ENCODE measurements around the gene PTH1R. TPM values are rescaled to one million over a fixed set of nuclear protein-coding genes. Genes with fewer than 3 reads are reported as not detected.

Gene PTH1R
- total and polyA plus RNA-seq, 10 of the 15 experiments (the other 5 are each of a cell fraction or from before 2014, with no cell fraction given), result not detected

DNA sequence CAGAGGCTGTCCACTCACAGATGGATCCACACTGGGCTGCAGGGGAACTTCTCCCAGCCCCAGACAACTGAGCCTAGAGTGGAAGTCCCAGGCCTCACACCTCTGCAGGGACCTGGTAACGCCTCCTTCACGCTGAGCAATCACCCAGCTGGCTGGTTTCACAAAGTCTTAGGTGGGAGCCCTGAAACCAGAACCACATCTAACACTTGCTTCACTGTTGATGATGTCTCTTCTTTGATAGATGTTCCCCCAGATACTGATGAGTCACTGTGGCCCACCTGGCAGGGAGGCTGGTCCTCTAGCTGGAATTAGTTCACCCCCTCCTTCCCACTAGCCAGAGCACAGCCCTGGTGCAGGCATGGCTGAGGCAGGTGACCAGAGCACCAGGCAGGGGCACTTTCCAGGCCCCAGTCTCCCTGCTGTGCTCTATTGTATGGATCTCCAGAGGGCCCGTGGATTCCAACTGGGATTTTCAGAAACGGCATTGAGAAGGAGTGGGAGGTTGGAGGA lies 47.8 kb upstream of the PTH1R start (continued):
- TF ChIP-seq, protein P1, sequence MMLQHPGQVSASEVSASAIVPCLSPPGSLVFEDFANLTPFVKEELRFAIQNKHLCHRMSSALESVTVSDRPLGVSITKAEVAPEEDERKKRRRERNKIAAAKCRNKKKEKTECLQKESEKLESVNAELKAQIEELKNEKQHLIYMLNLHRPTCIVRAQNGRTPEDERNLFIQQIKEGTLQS (IDR thresholded peaks at IDR 0.05; ENCODE audit: borderline replicate concordance, extremely low read depth, low read depth, low read length), result no peak
- TF ChIP-seq CEBPB (IDR thresholded peaks at IDR 0.05; ENCODE audit: borderline replicate concordance in 1 of 2, low read depth in 2 of 2, low read length in 2 of 2) (no peak), HDGF (IDR thresholded peaks at IDR 0.05) (no peak), ZNF207 (IDR thresholded peaks at IDR 0.05; ENCODE audit: borderline replicate concordance) (no peak), EP300 (IDR thresholded peaks at IDR 0.05; ENCODE audit: borderline replicate concordance in 1 of 2, control insufficient read depth in 1 of 2, low read depth in 2 of 2, low read length in 2 of 2) (no peak), STAT1 (conservative IDR thresholded peaks at IDR 0.05) (no peak), KLF5 (IDR thresholded peaks at IDR 0.05; ENCODE audit: partially characterized antibody) (no peak), NRF1 (conservative IDR thresholded peaks at IDR 0.05; ENCODE audit: low read depth, low read length) (no peak), POLR2A (IDR thresholded peaks at IDR 0.05; ENCODE audit: low read depth, low read length) (no peak), SUPT20H (IDR thresholded peaks at IDR 0.05; ENCODE audit: borderline replicate concordance, control insufficient read depth, low read depth, low read length) (no peak), NR2C1 (IDR thresholded peaks at IDR 0.05) (no peak), CBX5 (IDR thresholded peaks at IDR 0.05; ENCODE audit: low read depth) (peak; percentile 64; the same call in 1 of the 2 replicates), ATF7 (IDR thresholded peaks at IDR 0.05; ENCODE audit: low read depth) (peak; percentile 81), BCL11A (IDR thresholded peaks at IDR 0.05; ENCODE audit: low read depth, low read length) (no peak), BMI1 (IDR thresholded peaks at IDR 0.05; ENCODE audit: borderline replicate concordance) (no peak), PAX8 (IDR thresholded peaks at IDR 0.05) (no peak), KDM1A (IDR thresholded peaks at IDR 0.05; ENCODE audit: borderline replicate concordance) (no peak), PAX5 (IDR thresholded peaks at IDR 0.05; ENCODE audit: borderline replicate concordance, low read depth, low read length) (0 out of 2 replicates have a peak, but pooled peaks have one; percentile 13), BRCA1 (IDR thresholded peaks at IDR 0.05; ENCODE audit: low read depth, low read length) (no peak), NBN (IDR thresholded peaks at IDR 0.05) (0 out of 2 replicates have a peak, but pooled peaks have one; percentile 22), SREBF1 (IDR thresholded peaks at IDR 0.05; ENCODE audit: low read length) (no peak), YBX1 (IDR thresholded peaks at IDR 0.05) (no peak), YY1 (IDR thresholded peaks at IDR 0.05; ENCODE audit: low read depth, low read length) (0 out of 2 replicates have a peak, but pooled peaks have one; percentile 9), JUNB (IDR thresholded peaks at IDR 0.05) (peak; percentile 28; the same call in 1 of the 2 replicates), MYB (IDR thresholded peaks at IDR 0.05; ENCODE audit: borderline replicate concordance, low read depth, low read length) (no peak), POLR2AphosphoS2 (IDR thresholded peaks at IDR 0.05; ENCODE audit: low read depth, low read length) (no peak)
- TF ChIP-seq, protein P2, sequence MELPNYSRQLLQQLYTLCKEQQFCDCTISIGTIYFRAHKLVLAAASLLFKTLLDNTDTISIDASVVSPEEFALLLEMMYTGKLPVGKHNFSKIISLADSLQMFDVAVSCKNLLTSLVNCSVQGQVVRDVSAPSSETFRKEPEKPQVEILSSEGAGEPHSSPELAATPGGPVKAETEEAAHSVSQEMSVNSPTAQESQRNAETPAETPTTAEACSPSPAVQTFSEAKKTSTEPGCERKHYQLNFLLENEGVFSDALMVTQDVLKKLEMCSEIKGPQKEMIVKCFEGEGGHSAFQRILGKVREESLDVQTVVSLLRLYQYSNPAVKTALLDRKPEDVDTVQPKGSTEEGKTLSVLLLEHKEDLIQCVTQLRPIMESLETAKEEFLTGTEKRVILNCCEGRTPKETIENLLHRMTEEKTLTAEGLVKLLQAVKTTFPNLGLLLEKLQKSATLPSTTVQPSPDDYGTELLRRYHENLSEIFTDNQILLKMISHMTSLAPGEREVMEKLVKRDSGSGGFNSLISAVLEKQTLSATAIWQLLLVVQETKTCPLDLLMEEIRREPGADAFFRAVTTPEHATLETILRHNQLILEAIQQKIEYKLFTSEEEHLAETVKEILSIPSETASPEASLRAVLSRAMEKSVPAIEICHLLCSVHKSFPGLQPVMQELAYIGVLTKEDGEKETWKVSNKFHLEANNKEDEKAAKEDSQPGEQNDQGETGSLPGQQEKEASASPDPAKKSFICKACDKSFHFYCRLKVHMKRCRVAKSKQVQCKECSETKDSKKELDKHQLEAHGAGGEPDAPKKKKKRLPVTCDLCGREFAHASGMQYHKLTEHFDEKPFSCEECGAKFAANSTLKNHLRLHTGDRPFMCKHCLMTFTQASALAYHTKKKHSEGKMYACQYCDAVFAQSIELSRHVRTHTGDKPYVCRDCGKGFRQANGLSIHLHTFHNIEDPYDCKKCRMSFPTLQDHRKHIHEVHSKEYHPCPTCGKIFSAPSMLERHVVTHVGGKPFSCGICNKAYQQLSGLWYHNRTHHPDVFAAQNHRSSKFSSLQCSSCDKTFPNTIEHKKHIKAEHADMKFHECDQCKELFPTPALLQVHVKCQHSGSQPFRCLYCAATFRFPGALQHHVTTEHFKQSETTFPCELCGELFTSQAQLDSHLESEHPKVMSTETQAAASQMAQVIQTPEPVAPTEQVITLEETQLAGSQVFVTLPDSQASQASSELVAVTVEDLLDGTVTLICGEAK (IDR thresholded peaks at IDR 0.05; ENCODE audit: borderline replicate concordance), result no peak

Measured in GM12878 (cell line).